ENCODE measurements around the gene WDR38.

- no peak for TF ChIP-seq POLR2A (IDR thresholded peaks at IDR 0.05; ENCODE audit: insufficient read depth in 1 of 2, low read depth in 2 of 2, low read length in 2 of 2)
- TF ChIP-seq, protein P1, sequence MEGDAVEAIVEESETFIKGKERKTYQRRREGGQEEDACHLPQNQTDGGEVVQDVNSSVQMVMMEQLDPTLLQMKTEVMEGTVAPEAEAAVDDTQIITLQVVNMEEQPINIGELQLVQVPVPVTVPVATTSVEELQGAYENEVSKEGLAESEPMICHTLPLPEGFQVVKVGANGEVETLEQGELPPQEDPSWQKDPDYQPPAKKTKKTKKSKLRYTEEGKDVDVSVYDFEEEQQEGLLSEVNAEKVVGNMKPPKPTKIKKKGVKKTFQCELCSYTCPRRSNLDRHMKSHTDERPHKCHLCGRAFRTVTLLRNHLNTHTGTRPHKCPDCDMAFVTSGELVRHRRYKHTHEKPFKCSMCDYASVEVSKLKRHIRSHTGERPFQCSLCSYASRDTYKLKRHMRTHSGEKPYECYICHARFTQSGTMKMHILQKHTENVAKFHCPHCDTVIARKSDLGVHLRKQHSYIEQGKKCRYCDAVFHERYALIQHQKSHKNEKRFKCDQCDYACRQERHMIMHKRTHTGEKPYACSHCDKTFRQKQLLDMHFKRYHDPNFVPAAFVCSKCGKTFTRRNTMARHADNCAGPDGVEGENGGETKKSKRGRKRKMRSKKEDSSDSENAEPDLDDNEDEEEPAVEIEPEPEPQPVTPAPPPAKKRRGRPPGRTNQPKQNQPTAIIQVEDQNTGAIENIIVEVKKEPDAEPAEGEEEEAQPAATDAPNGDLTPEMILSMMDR (CRISPR knock-in tag; IDR thresholded peaks at IDR 0.05), result no peak
- TF ChIP-seq ZNF629 (CRISPR knock-in tag; conservative IDR thresholded peaks at IDR 0.05), result no peak
- no peak for TF ChIP-seq EZH2 (conservative IDR thresholded peaks at IDR 0.05; ENCODE audit: low read depth, low read length)
- no peak for TF ChIP-seq REL (CRISPR knock-in tag; conservative IDR thresholded peaks at IDR 0.05)
- TF ChIP-seq HNRNPH1 (optimal IDR thresholded peaks at IDR 0.05; ENCODE audit: low read depth, low read length), result no peak
- TF ChIP-seq, protein P2, sequence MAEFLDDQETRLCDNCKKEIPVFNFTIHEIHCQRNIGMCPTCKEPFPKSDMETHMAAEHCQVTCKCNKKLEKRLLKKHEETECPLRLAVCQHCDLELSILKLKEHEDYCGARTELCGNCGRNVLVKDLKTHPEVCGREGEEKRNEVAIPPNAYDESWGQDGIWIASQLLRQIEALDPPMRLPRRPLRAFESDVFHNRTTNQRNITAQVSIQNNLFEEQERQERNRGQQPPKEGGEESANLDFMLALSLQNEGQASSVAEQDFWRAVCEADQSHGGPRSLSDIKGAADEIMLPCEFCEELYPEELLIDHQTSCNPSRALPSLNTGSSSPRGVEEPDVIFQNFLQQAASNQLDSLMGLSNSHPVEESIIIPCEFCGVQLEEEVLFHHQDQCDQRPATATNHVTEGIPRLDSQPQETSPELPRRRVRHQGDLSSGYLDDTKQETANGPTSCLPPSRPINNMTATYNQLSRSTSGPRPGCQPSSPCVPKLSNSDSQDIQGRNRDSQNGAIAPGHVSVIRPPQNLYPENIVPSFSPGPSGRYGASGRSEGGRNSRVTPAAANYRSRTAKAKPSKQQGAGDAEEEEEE (CRISPR knock-in tag; IDR thresholded peaks at IDR 0.05; ENCODE audit: borderline replicate concordance), result no peak
Observed at GRCh38 chr9:124813041-124813440, 40.2 kb upstream of the WDR38 start.
